Measurements from ENCODE around the gene HHATL. TPM values are rescaled to one million over a fixed set of nuclear protein-coding genes. Genes with fewer than 3 reads are reported as not detected.
A peak's percentile ranks its signal among the peaks of the same experiment; 100 is the strongest.

HHATL gene
- total RNA-seq, 4 donors from 2014 or later: 0.23 to 1.2 TPM; not detected in 2

DNA sequence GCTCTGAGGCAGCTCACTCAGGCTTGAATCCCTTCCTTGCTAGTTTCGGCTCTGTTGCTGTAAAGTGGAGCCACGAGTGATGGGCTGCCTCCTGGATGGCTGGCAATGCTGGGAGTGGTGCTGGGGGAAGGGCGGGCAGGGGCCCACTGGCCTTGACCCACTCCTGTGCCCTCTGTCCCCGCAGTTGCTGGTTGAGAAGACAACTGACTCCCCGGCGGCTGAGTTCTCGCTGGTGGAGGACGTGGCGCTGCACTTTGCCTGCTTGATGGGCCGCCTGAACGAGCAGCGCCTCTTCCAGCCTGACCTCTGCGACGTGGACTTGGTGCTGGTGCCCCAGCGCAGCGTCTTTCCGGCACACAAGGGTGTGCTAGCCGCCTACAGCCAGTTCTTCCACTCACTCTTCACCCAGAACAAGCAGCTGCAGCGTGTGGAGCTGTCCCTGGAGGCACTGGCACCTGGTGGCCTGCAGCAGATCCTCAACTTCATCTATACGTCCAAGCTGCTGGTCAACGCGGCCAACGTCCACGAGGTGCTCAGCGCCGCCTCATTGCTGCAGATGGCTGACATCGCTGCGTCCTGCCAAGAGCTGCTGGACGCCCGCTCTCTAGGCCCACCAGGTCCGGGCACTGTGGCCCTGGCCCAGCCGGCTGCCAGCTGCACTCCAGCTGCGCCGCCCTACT lies 44.4 kb downstream of the HHATL start:
- Histone ChIP-seq H3K4me1 (peaks cover 0 to 67% (median 24%) of the 10 kb centered on the region in 3 donors), H3K27me3 (no peaks in the 10 kb centered on the region), H3K4me3 (no peak overlapping the region), H3K36me3 (peaks cover 0 to 40% of the 10 kb centered on the region in 2 donors), H3K27ac (peak overlapping the region in 2 of 4 donors; percentile 44 to 97), H3K9me3 (no peaks in the 10 kb centered on the region)
- 83% methylated on average over 1 of the region's 34 CpGs; no CpG with 5 or more reads in 1 of the 2 donors for WGBS, 2 donors (ENCODE audit: low coverage in 1 of 2)
- TF ChIP-seq POLR2AphosphoS5 (IDR thresholded peaks at IDR 0.05) (no peak), EP300 (IDR thresholded peaks at IDR 0.05) (no peak), POLR2A (IDR thresholded peaks at IDR 0.05) (no peak)
- TF ChIP-seq, protein P1, sequence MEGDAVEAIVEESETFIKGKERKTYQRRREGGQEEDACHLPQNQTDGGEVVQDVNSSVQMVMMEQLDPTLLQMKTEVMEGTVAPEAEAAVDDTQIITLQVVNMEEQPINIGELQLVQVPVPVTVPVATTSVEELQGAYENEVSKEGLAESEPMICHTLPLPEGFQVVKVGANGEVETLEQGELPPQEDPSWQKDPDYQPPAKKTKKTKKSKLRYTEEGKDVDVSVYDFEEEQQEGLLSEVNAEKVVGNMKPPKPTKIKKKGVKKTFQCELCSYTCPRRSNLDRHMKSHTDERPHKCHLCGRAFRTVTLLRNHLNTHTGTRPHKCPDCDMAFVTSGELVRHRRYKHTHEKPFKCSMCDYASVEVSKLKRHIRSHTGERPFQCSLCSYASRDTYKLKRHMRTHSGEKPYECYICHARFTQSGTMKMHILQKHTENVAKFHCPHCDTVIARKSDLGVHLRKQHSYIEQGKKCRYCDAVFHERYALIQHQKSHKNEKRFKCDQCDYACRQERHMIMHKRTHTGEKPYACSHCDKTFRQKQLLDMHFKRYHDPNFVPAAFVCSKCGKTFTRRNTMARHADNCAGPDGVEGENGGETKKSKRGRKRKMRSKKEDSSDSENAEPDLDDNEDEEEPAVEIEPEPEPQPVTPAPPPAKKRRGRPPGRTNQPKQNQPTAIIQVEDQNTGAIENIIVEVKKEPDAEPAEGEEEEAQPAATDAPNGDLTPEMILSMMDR (IDR thresholded peaks at IDR 0.05): no peak
- ATAC-seq: no peak

DNA sequence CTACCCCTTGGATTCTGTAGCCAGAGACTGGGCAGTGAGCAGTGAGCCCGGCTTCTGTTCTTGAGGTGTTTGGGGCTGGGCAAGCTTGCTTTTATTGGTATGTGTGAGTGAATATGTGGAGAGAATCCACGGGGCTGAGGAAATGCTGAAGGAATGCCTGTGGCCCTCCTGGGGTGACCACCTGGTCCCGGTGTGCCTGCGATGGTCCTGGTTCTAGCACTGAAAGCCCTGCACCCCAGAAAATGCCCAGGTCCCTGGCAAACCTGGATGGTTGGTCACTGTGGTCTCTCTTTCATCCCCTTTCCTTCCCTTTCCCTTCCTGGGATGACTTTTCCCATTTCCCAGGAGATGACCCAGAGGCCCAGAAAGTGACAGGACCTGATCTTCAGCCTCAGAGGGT lies 44.9 kb downstream of the HHATL start:
- ATAC-seq: no peak
- peaks cover 3 to 73% (median 29%) of the 10 kb centered on the region in 3 donors for H3K4me1 ChIP-seq
- 83% methylated on average over 4 of the region's 4 CpGs; no CpG with 5 or more reads in 1 of the 2 donors for WGBS, 2 donors (ENCODE audit: low coverage in 1 of 2)
- H3K27me3 ChIP-seq: no peaks in the 10 kb centered on the region
- TF ChIP-seq, protein P1 (IDR thresholded peaks at IDR 0.05): no peak
- TF ChIP-seq EP300 (IDR thresholded peaks at IDR 0.05) (no peak), POLR2A (IDR thresholded peaks at IDR 0.05) (no peak), POLR2AphosphoS5 (IDR thresholded peaks at IDR 0.05) (no peak)
- H3K27ac ChIP-seq: peak overlapping the region in 2 of 4 donors; percentile 93 to 97
- H3K36me3 ChIP-seq: peaks cover 0 to 40% of the 10 kb centered on the region in 2 donors
- H3K4me3 ChIP-seq: no peak overlapping the region
- H3K9me3 ChIP-seq: no peaks in the 10 kb centered on the region

DNA sequence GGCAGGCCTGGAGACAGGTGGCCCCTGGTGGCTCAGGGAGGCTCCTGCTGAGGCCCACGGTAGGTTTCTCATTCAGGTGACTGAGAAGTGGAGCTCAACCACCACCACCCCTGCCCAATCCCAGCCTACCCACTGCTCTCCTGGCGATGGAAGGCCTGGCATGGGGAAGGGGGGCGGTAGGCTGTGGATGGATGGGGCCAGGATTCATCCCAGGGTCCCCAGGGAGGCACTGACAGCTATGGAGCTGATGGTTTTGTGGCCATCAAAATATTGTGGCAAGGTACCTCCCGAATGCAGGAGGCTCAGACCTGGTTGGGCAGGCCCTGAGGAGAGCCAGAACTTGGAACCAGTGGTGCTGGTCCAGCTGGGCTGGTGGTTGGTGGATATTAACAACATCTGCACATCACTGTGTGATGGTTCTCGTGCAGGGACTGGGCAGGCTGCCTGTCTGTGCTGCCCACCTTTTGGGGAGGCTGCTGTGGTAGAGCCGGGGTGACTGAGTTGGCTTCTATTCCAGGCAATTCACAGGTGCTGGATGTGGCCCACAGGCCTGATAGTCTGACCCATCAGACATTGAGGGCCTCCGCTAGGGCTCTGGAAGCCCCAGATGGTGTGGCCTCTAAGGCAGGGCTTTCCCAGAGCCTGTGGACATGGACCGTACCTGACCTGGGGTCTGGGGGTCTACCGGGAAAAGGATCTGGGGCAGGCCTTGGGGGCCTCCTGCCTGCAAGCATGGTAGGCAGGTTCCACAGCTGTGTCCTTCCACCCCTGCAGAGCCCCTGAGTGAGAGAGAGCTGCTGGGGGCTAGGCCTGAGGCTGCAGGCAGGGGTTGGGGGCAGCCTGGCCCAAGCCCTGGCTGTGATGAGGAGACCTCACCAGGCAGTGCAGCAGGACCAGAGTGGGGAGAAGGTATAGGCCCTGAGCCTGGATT lies 45.7 kb downstream of the HHATL start:
- WGBS, 2 donors (ENCODE audit: low coverage in 1 of 2): 60% methylated on average over 1 of the region's 9 CpGs; no CpG with 5 or more reads in 1 of the 2 donors
- peaks cover 0 to 38% of the 10 kb centered on the region in 2 donors for H3K36me3 ChIP-seq
- TF ChIP-seq, protein P1 (IDR thresholded peaks at IDR 0.05): no peak
- TF ChIP-seq POLR2A (IDR thresholded peaks at IDR 0.05) (no peak), POLR2AphosphoS5 (IDR thresholded peaks at IDR 0.05) (no peak), EP300 (IDR thresholded peaks at IDR 0.05) (no peak)
- H3K9me3 ChIP-seq: no peaks in the 10 kb centered on the region
- peaks cover 5 to 80% (median 36%) of the 10 kb centered on the region in 3 donors for H3K4me1 ChIP-seq
- H3K27ac ChIP-seq: peak overlapping the region in 3 of 4 donors; percentile 93 to 97 (median 96)
- no peaks in the 10 kb centered on the region for H3K27me3 ChIP-seq
- no peak for ATAC-seq
- H3K4me3 ChIP-seq: no peak overlapping the region

DNA sequence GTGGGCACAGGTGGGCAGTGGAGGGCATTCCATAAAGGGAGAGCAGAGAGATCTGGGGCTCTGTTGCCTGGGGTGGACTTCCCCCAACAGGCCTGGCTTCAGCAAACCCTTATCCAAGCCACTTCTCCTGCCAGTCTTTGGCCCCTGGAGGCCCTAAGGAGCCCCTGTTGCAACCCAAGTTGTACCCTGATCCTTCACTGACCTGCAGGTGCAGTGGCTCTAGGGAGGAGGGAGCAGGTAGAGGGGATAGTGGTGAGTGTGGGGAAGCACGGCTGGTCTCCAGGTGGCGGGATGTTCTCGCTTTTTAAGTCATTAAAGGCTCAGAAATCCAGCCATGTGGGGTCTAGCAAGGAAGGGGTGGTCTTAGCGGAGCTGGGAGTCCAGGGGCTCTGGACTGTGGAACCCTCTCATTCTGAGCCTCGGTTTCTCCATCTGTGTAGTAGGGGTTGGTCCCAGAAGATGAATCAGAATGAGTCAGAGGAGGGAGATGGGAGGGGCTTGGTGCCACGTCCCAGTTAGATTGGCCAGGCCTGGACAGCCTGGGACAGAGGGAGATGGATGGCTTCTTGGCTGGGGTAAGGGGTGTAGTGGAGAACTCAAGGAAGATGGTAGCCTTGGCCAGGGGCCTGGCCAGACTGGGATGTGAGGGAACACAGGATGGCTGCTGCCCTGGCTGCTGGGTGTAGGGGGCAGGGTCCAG lies 46.5 kb downstream of the HHATL start:
- no peak for TF ChIP-seq POLR2A (IDR thresholded peaks at IDR 0.05)
- TF ChIP-seq POLR2AphosphoS5 (IDR thresholded peaks at IDR 0.05): peak; percentile 41
- TF ChIP-seq, protein P1 (IDR thresholded peaks at IDR 0.05): no peak
- TF ChIP-seq EP300 (IDR thresholded peaks at IDR 0.05): no peak
- Histone ChIP-seq H3K9me3 (no peaks in the 10 kb centered on the region), H3K4me3 (peak overlapping the region in 1 of 2 donors; percentile 92), H3K27ac (peak overlapping the region in 3 of 4 donors; percentile 93 to 97 (median 96)), H3K27me3 (no peaks in the 10 kb centered on the region), H3K36me3 (peaks cover 0 to 31% of the 10 kb centered on the region in 2 donors), H3K4me1 (peaks cover 7 to 88% (median 44%) of the 10 kb centered on the region in 3 donors)
- ATAC-seq: no peak
- WGBS, 2 donors (ENCODE audit: low coverage in 1 of 2): 72 to 96% methylated on average over 3 to 4 of the region's 6 CpGs
